Activated T-cell treated with anti-CD3 and anti-CD28 coated beads, Interleukin-2, amount 50 U/mL, for 48 hours (primary cell): Measurements from ENCODE around the gene CLBA1.
"Not testable (repeated sequence)": the region's sequence is repeated elsewhere in the genome, so short reads cannot be mapped to it uniquely, and the experiment has no call there.

ENCODE experiments used
- DNase-seq, 2 experiments: peaks; one replicate each; pipeline ENCODE4 v3.0.0-alpha.2; 2020

The CLBA1 gene

GRCh38 chr14:104985675-104986486 lies at the start of gene CLBA1:
CLBA1 (plus strand) TSS chr14:104985788; CDS start chr14:104986432, 644 bp downstream.
- DNase-seq, result peak in 1 of 2 experiments; percentile 91

GRCh38 chr14:104935955-104936354 lies 49.6 kb upstream of the CLBA1 start:
- no peak for DNase-seq

GRCh38 chr14:104936361-104937155 lies 49.0 kb upstream of the CLBA1 start:
- DNase-seq, result no peak

GRCh38 chr14:104937161-104937560 lies 48.4 kb upstream of the CLBA1 start:
- DNase-seq, result no peak

- DNase-seq, result no peak
Measured at GRCh38 chr14:104937694-104938365, 47.8 kb upstream of the CLBA1 start.

GRCh38 chr14:104938436-104938835 lies 47.2 kb upstream of the CLBA1 start:
- no peak for DNase-seq

- no peak for DNase-seq
Measured at GRCh38 chr14:104938960-104939359, 46.6 kb upstream of the CLBA1 start.

GRCh38 chr14:104939666-104940410 lies 45.8 kb upstream of the CLBA1 start:
- DNase-seq, result no peak

GRCh38 chr14:104940526-104941150 lies 45.0 kb upstream of the CLBA1 start:
- DNase-seq, result no peak

- DNase-seq, result no peak
Measured at GRCh38 chr14:104941508-104942365, 43.9 kb upstream of the CLBA1 start.

GRCh38 chr14:104942586-104942985 lies 43.0 kb upstream of the CLBA1 start:
- DNase-seq, result no peak

GRCh38 chr14:104943216-104944015 lies 42.2 kb upstream of the CLBA1 start:
- DNase-seq, result not testable (repeated sequence)

GRCh38 chr14:104944016-104944308 lies 41.6 kb upstream of the CLBA1 start:
- DNase-seq, result not testable (repeated sequence)

GRCh38 chr14:104944436-104945205 lies 41.0 kb upstream of the CLBA1 start:
- DNase-seq, result not testable (repeated sequence)

- not testable (repeated sequence) for DNase-seq
Measured at GRCh38 chr14:104945266-104945665, 40.3 kb upstream of the CLBA1 start.

- not testable (repeated sequence) for DNase-seq
Measured at GRCh38 chr14:104945986-104946965, 39.3 kb upstream of the CLBA1 start.

GRCh38 chr14:104947201-104947600 lies 38.4 kb upstream of the CLBA1 start:
- DNase-seq, result not testable (repeated sequence)
